RWPE2 (cell line): ENCODE results near the gene CDC42SE2.

Experiments
- ATAC-seq: fragments of 200-7000 bp; cut with Tn5 transposase; 3 replicates; pipeline ENCODE4 v1.9.1; 2021; ENCODE audit warnings: low read depth
- DNase-seq: peaks from one replicate; pipeline ENCODE4 v3.0.0-alpha.2; 2020; ENCODE audit warnings: low spot score
- H3K27ac ChIP-seq: fragments of 450-650 bp; 2 replicates; pipeline ENCODE4 v1.5.1; 2017; ENCODE audit warnings: mild to moderate bottlenecking; ENCODE audit not compliant: poor library complexity, severe bottlenecking
- H3K27me3 ChIP-seq: fragments of 250-450 bp; sonication (Bioruptor Pico); 2 replicates; pipeline ENCODE4 v1.5.1; 2021; ENCODE audit warnings: mild to moderate bottlenecking, moderate library complexity; ENCODE audit not compliant: insufficient read depth, poor library complexity, severe bottlenecking
- H3K36me3 ChIP-seq: fragments of 250-450 bp; sonication (Bioruptor Pico); 2 replicates; pipeline ENCODE4 v1.5.1; 2020; ENCODE audit warnings: low read depth, mild to moderate bottlenecking, moderate library complexity
- H3K4me1 ChIP-seq: fragments of 250-450 bp; sonication (Bioruptor Pico); 2 replicates; pipeline ENCODE4 v1.5.1; 2021; ENCODE audit warnings: mild to moderate bottlenecking, moderate library complexity; ENCODE audit not compliant: insufficient read depth, poor library complexity, severe bottlenecking
- H3K4me3 ChIP-seq: fragments of 250-450 bp; sonication (Bioruptor Pico); 2 replicates; pipeline ENCODE4 v1.5.1; 2021; ENCODE audit warnings: mild to moderate bottlenecking, moderate library complexity; ENCODE audit not compliant: severe bottlenecking
- H3K9me3 ChIP-seq: fragments of 250-450 bp; sonication (Bioruptor Pico); 2 replicates; pipeline ENCODE4 v1.5.1; 2021; ENCODE audit warnings: mild to moderate bottlenecking, moderate library complexity; ENCODE audit not compliant: severe bottlenecking
- TF ChIP-seq, protein P1 (sequence below): fragments of 450-650 bp; IDR thresholded peaks from one replicate; pipeline ENCODE4 v1.5.1; 2017; ENCODE audit warnings: mild to moderate bottlenecking, moderate library complexity; ENCODE audit not compliant: poor library complexity, severe bottlenecking

The CDC42SE2 gene

DNA sequence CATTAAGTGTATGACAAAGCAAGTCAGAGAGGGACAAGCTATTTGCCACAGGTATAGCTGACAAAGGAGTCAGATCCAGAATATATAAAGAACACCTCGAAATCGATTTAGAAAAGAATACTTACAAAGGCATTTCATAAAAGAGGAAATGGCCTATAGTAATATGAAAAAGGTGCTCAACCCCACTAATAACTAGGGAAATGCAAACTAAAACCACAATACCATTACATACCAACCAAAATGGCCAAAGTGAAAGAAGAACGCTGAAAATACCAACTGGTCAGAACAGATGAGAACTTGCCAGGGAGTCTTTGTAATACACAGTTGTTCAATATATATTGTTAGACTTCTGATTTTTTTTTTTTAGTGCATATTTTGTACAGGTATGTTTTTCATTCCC lies 152.9 kb downstream of the CDC42SE2 start:
- no peaks in the 10 kb centered on the region for H3K4me1 ChIP-seq
- no peaks in the 10 kb centered on the region for H3K27me3 ChIP-seq
- ATAC-seq (no peak), DNase-seq (no peak)
- peaks cover 14% of the 10 kb centered on the region for H3K36me3 ChIP-seq
- TF ChIP-seq, protein P1, sequence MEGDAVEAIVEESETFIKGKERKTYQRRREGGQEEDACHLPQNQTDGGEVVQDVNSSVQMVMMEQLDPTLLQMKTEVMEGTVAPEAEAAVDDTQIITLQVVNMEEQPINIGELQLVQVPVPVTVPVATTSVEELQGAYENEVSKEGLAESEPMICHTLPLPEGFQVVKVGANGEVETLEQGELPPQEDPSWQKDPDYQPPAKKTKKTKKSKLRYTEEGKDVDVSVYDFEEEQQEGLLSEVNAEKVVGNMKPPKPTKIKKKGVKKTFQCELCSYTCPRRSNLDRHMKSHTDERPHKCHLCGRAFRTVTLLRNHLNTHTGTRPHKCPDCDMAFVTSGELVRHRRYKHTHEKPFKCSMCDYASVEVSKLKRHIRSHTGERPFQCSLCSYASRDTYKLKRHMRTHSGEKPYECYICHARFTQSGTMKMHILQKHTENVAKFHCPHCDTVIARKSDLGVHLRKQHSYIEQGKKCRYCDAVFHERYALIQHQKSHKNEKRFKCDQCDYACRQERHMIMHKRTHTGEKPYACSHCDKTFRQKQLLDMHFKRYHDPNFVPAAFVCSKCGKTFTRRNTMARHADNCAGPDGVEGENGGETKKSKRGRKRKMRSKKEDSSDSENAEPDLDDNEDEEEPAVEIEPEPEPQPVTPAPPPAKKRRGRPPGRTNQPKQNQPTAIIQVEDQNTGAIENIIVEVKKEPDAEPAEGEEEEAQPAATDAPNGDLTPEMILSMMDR: no peak
- no peaks in the 10 kb centered on the region for H3K9me3 ChIP-seq
- H3K27ac ChIP-seq: no peak overlapping the region
- no peak overlapping the region for H3K4me3 ChIP-seq

DNA sequence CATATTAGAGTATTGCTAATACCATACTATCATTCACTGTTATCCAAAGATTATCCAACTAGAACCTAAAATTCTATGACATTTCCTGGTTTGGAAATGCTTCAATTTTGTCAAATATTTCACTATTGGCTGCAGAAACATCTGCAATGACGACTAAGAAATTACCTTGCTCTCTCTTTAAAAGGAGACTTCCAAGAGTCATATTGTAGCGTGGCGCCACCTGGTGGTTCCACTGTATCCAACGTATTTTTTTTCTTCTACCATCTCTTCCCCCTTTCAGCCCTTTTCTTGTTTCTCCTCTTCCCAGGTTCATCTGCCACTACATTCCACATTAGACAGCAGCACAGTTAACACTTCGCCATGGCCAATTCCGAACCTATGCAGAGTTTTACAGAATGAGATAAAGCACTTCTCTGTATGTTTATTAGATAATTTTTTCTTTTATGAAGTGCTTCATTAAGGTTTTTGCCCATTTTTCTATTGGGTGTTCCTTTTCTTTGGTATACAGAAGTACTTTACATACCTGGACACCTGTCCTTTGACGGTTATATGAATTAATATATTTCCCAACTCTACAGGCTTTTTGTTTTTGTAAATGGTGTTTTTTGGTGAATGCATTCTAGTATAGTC lies 153.5 kb downstream of the CDC42SE2 start:
- H3K36me3 ChIP-seq: peaks cover 17% of the 10 kb centered on the region
- H3K9me3 ChIP-seq: no peaks in the 10 kb centered on the region
- H3K4me3 ChIP-seq: no peak overlapping the region
- peak; percentile 62; the same call in 2 of the 3 replicates for ATAC-seq
- no peaks in the 10 kb centered on the region for H3K27me3 ChIP-seq
- DNase-seq: no peak
- TF ChIP-seq, protein P1: peak; percentile 98
- no peak overlapping the region for H3K27ac ChIP-seq
- H3K4me1 ChIP-seq: no peaks in the 10 kb centered on the region

DNA sequence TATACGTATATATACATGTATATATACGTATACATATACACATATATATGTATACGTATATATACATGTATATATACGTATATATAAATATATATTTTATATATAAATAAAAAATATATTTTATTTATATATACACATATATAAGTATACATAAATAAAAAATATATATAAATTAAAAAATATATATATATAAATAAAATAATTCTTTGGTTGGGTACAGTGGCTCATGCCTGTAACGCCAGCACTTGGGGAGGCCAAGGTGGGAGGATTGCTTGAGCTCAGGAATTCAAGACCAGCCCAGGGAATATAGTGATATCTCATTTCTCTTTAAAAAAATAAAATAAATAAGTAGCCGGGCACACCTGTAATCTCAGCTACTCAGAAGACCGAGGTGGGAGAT lies 155.0 kb downstream of the CDC42SE2 start:
- ATAC-seq (no peak), DNase-seq (no peak)
- TF ChIP-seq, protein P1: no peak
- no peaks in the 10 kb centered on the region for H3K27me3 ChIP-seq
- H3K4me1 ChIP-seq: no peaks in the 10 kb centered on the region
- H3K36me3 ChIP-seq: peaks cover 27% of the 10 kb centered on the region
- H3K27ac ChIP-seq: no peak overlapping the region
- no peaks in the 10 kb centered on the region for H3K9me3 ChIP-seq
- no peak overlapping the region for H3K4me3 ChIP-seq

DNA sequence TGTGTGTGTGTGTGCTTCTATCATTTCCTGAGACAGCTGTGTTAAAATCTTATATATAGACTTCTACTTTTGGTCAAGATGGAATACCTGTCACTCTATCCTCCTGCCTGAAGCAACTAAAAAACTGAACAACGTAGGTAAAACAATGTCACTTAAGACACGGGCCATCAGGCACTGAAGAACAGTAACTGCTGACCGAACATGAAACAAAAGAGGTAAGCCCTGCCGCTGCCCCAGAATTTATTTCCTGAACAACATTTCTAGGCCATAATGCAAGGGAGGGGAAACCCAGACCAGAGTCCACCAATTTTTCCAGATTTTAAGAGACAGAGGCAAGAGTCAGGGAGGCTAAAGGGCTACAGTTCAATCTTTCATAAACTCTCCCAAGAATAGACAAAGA lies 156.0 kb downstream of the CDC42SE2 start:
- ATAC-seq: no peak
- Histone ChIP-seq H3K4me1 (no peaks in the 10 kb centered on the region), H3K36me3 (peaks cover 32% of the 10 kb centered on the region), H3K27ac (no peak overlapping the region), H3K9me3 (no peaks in the 10 kb centered on the region), H3K4me3 (no peak overlapping the region), H3K27me3 (no peaks in the 10 kb centered on the region)
- DNase-seq: no peak
- TF ChIP-seq, protein P1: no peak

DNA sequence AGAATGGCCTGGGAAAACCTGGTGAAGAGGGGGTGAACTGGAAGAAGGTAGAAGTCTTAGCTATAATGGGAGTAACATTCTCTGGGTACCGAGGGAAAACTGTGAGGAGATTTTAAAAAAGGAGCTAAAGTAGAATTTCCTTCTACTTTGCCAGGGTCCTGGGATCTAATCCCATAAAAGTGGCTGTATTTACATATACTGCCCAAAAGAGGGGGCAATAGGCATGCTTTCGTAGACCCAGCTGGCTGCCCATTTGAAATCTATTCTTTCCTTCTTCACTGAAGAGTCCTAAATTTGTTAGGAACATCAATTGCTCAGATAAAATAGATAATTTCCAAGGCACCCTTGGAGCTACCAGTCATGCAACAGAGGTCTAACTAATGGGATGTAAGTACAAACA lies 159.2 kb downstream of the CDC42SE2 start:
- H3K27me3 ChIP-seq: no peaks in the 10 kb centered on the region
- DNase-seq: no peak
- no peak overlapping the region for H3K4me3 ChIP-seq
- H3K36me3 ChIP-seq: peaks cover 48% of the 10 kb centered on the region
- peak; percentile 49; the same call in 2 of the 3 replicates for ATAC-seq
- H3K27ac ChIP-seq: no peak overlapping the region
- TF ChIP-seq, protein P1: peak; percentile 65
- no peaks in the 10 kb centered on the region for H3K4me1 ChIP-seq
- no peaks in the 10 kb centered on the region for H3K9me3 ChIP-seq
